ENCODE measurements around the gene MEGF8.

The MEGF8 gene
- total RNA-seq: 23.5 to 40.7 (median 33.0) reads per million in 9 experiments

DNA sequence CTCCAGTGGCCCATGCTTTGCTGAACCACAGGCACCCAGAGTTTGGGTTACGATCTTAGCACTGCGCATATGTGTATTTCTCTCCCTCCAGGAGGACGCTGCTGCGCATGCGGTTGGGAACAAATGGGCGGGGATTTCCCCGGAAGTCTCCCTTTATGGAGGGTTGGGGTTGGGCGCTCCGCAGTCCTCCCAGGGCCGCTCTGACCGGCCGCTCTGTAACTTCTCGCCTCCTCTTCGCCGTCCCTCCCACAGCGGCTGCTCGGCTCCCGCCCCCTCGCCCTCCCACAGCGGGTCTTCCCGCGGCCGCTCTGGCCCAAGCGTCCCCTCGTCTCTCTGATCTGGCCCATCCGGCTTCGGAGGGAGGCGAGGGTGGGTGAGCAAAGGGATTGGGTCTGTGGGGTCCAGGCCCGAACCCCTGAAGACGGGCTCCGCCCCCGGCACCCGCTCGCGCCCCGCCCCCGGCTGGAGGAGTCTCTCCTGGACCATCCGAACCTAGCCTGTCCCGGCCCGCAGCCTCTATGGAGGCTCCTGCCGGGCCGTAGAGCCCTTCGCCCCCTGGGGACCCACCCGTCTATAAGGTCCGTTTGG, at the start of gene MEGF8:
MEGF8 (plus strand) TSS at position 328 of the 588 bp plus-strand sequence. CDS start 609 bp downstream, outside the sequence.
- Mint-ChIP-seq H3K27me3 (peaks cover 6 to 20% of the 10 kb centered on the region in 2 donors), H3K36me3 (ENCODE audit: insufficient read depth) (peaks cover 4% of the 10 kb centered on the region), H3K9me3 (no peaks in the 10 kb centered on the region), H3K4me3 (peak within 1 kb of the TSS; percentile 96 to 98), H3K4me1 (ENCODE audit: low read depth in 2 of 2) (peaks cover 27 to 30% of the 10 kb centered on the region in 2 donors), H3K27ac (peak within 1 kb of the TSS; percentile 83 to 93)
- DNase-seq (peak; percentile 98 to 99 (median 98)), ATAC-seq (replicated peaks) (peak; percentile 90)

DNA sequence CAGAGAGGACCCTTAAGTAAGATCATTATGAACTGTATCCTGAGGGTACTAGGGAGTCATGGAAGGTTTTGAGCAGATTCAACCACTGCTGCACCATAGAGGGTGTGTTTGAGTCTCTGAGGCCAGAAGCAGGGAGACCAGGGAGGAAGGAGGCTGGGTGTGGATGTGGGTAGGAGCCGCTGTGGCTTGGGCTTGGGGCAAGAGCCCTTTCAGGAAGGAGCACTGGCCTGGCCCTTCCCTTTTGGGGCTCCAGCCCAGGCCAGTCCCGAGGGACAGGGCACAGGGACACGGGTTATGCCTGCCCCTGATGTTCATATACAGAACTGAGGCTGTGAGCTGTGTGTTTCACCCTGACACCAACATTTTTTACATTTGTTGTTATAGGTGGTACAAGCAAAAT, 49.2 kb upstream of the MEGF8 start:
- Mint-ChIP-seq H3K4me3 (peak overlapping the region; percentile 5 to 48), H3K9me3 (no peaks in the 10 kb centered on the region), H3K4me1 (ENCODE audit: low read depth in 2 of 2) (peaks cover 37 to 42% of the 10 kb centered on the region in 2 donors), H3K27me3 (no peaks in the 10 kb centered on the region), H3K27ac (peak overlapping the region in 1 of 2 donors; percentile 3), H3K36me3 (ENCODE audit: insufficient read depth) (peaks cover 50% of the 10 kb centered on the region)
- DNase-seq: no peak
- ATAC-seq (replicated peaks): no peak

DNA sequence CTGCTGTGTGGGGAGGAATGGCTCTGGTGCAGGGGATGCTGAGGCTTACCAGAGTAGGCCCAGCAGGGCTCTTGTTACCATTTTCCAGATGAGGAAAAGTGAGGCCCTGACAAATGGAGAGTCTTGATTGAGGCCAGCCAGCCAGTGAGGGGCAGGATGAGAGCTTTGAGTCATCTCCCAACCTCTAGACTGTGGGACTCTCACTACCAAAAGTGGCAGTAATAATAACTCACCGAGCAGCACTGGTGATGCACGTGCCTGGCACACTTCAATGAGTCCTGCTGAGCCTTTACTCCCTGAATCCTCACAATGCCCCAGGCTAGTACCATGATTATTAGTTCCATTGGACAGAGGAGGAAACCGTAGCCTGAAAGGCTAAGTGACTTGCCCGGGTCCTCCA, 48.6 kb upstream of the MEGF8 start:
- no peak for ATAC-seq (replicated peaks)
- Mint-ChIP-seq H3K9me3 (no peaks in the 10 kb centered on the region), H3K4me3 (no peak overlapping the region), H3K4me1 (ENCODE audit: low read depth in 2 of 2) (peaks cover 35 to 42% of the 10 kb centered on the region in 2 donors), H3K27me3 (no peaks in the 10 kb centered on the region), H3K36me3 (ENCODE audit: insufficient read depth) (peaks cover 46% of the 10 kb centered on the region), H3K27ac (peak overlapping the region in 1 of 2 donors; percentile 46)
- no peak for DNase-seq

GRCh38 chr19:42277821-42278451, 47.5 kb upstream of the MEGF8 start:
- Mint-ChIP-seq H3K27ac (peak overlapping the region; percentile 49 to 89), H3K4me3 (no peak overlapping the region)

GRCh38 chr19:42278452-42279154, 46.8 kb upstream of the MEGF8 start:
- ATAC-seq (replicated peaks): no peak
- peak overlapping the region; percentile 84 to 85 for H3K4me3 Mint-ChIP-seq
- no peaks in the 10 kb centered on the region for H3K27me3 Mint-ChIP-seq
- no peak for DNase-seq
- H3K27ac Mint-ChIP-seq: peak overlapping the region; percentile 89 to 93
- peaks cover 41 to 49% of the 10 kb centered on the region in 2 donors for H3K4me1 Mint-ChIP-seq (ENCODE audit: low read depth in 2 of 2)
- H3K36me3 Mint-ChIP-seq (ENCODE audit: insufficient read depth): peaks cover 39% of the 10 kb centered on the region
- H3K9me3 Mint-ChIP-seq: no peaks in the 10 kb centered on the region

More at GRCh38 chr19:42277821-42278451, 47.5 kb upstream of the MEGF8 start:
- no peak for ATAC-seq (replicated peaks)
- H3K36me3 Mint-ChIP-seq (ENCODE audit: insufficient read depth): peaks cover 39% of the 10 kb centered on the region
- H3K9me3 Mint-ChIP-seq: no peaks in the 10 kb centered on the region
- peaks cover 41 to 49% of the 10 kb centered on the region in 2 donors for H3K4me1 Mint-ChIP-seq (ENCODE audit: low read depth in 2 of 2)
- no peaks in the 10 kb centered on the region for H3K27me3 Mint-ChIP-seq
- DNase-seq: no peak

- Mint-ChIP-seq H3K36me3 (ENCODE audit: insufficient read depth) (peaks cover 33% of the 10 kb centered on the region), H3K9me3 (no peaks in the 10 kb centered on the region), H3K27me3 (no peaks in the 10 kb centered on the region), H3K27ac (peak overlapping the region; percentile 91 to 93), H3K4me1 (ENCODE audit: low read depth in 2 of 2) (peaks cover 41 to 48% of the 10 kb centered on the region in 2 donors), H3K4me3 (peak overlapping the region; percentile 84 to 85)
- no peak for ATAC-seq (replicated peaks)
- DNase-seq: no peak
Observed at GRCh38 chr19:42279155-42279901, 46.1 kb upstream of the MEGF8 start.

GRCh38 chr19:42279902-42280814, 45.3 kb upstream of the MEGF8 start:
- H3K4me3 Mint-ChIP-seq: peak overlapping the region; percentile 84 to 85

DNA sequence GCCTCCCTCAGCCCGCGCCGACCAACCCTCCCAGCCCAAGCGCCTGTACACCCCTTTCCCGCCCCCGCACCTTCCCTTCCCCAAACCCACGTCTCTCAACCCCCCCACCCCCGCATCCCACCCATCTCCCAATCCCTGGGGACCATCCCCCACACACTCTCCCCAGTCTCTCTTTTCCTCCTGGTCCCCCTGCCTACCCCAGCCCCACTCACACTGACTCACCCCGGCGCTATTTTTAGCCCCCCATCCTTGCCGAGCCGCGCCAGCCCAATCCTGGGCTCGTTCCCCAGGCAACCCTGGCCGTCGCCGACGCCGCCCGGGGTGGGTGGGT, 44.7 kb upstream of the MEGF8 start:
- H3K4me1 Mint-ChIP-seq (ENCODE audit: low read depth in 2 of 2): peaks cover 44 to 47% of the 10 kb centered on the region in 2 donors
- H3K36me3 Mint-ChIP-seq (ENCODE audit: insufficient read depth): peaks cover 36% of the 10 kb centered on the region
- H3K9me3 Mint-ChIP-seq: no peaks in the 10 kb centered on the region
- H3K27ac Mint-ChIP-seq: peak overlapping the region in 1 of 2 donors; percentile 91
- ATAC-seq (replicated peaks): no peak
- no peak for DNase-seq
- H3K4me3 Mint-ChIP-seq: peak overlapping the region; percentile 65 to 85
- H3K27me3 Mint-ChIP-seq: no peaks in the 10 kb centered on the region

More at GRCh38 chr19:42279902-42280814, 45.3 kb upstream of the MEGF8 start:
- ATAC-seq (replicated peaks) (peak; percentile 34), DNase-seq (peak; percentile 79 to 80 (median 80))
- Mint-ChIP-seq H3K36me3 (ENCODE audit: insufficient read depth) (peaks cover 35% of the 10 kb centered on the region), H3K4me1 (ENCODE audit: low read depth in 2 of 2) (peaks cover 43 to 46% of the 10 kb centered on the region in 2 donors), H3K27ac (peak overlapping the region; percentile 91 to 93), H3K27me3 (no peaks in the 10 kb centered on the region), H3K9me3 (no peaks in the 10 kb centered on the region)

DNA sequence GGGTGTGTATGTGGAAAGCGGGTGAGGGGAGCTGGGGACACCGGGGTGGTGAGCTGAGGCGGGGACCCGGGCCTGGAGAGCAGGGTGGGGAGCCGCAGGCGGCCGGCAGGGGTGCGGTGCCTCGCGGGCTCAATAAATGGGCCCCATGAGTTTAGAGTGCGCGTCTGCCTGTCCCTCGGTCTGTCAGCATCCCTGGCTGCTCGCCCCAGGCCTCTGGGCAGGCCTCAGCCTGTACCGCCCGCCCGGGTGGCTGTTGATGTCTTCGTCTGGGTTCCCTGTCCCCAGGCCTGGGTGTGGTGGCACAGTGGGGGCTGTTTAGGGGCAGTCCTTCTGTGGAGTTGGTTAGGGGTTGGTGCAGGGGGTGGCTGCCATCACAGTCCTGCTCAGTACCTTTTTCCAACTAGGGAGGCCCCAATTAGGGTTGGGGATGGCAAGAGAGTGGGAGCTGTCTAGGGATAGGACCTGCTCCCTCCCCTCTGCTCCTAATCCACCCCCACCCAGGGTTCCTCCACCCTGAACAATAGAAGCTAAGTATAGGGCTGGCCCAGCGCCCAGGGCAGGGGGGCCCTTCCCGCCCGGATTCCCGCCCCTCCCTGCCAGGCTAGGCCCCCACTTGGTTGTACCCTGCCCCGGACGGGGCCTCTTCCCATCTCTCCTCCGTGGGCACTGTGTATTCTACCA, 44.1 kb upstream of the MEGF8 start:
- Mint-ChIP-seq H3K27ac (no peak overlapping the region), H3K9me3 (no peaks in the 10 kb centered on the region), H3K27me3 (no peaks in the 10 kb centered on the region), H3K4me1 (ENCODE audit: low read depth in 2 of 2) (peaks cover 44 to 46% of the 10 kb centered on the region in 2 donors), H3K4me3 (peak overlapping the region; percentile 65 to 85), H3K36me3 (ENCODE audit: insufficient read depth) (peaks cover 38% of the 10 kb centered on the region)
- ATAC-seq (replicated peaks) (no peak), DNase-seq (peak in 1 of 3 experiments; percentile 33)

GRCh38 chr19:42281827-42282762, 43.3 kb upstream of the MEGF8 start:
- H3K4me3 Mint-ChIP-seq: peak overlapping the region; percentile 65 to 85
- no peaks in the 10 kb centered on the region for H3K27me3 Mint-ChIP-seq
- H3K27ac Mint-ChIP-seq: no peak overlapping the region
- DNase-seq (no peak), ATAC-seq (replicated peaks) (no peak)
- peaks cover 39% of the 10 kb centered on the region for H3K36me3 Mint-ChIP-seq (ENCODE audit: insufficient read depth)
- H3K4me1 Mint-ChIP-seq (ENCODE audit: low read depth in 2 of 2): peaks cover 43 to 45% of the 10 kb centered on the region in 2 donors
- H3K9me3 Mint-ChIP-seq: no peaks in the 10 kb centered on the region

DNA sequence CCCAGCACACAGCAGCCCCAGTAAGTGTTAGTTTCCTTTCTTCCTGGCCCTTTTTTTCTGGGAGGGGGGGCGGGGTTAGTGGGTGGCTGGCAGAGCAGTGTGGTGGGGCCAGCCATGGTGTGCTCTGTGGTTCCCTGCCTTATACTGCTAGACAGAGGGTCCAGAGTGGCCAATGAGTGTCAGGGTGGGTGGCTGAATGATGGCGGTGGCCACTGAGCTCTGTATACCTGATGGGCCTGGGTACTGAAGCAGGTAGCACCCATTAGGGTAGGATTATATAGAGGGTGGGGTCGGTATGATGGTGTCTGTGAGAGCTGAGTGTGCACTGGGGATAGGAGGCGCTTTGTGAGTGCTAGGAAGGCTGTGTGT, 42.6 kb upstream of the MEGF8 start:
- Mint-ChIP-seq H3K4me1 (ENCODE audit: low read depth in 2 of 2) (peaks cover 41 to 45% of the 10 kb centered on the region in 2 donors), H3K36me3 (ENCODE audit: insufficient read depth) (peaks cover 36% of the 10 kb centered on the region), H3K27me3 (no peaks in the 10 kb centered on the region), H3K4me3 (no peak overlapping the region), H3K27ac (no peak overlapping the region), H3K9me3 (no peaks in the 10 kb centered on the region)
- DNase-seq (no peak), ATAC-seq (replicated peaks) (peak; percentile 1)
